ENCODE results near the gene ARFGAP1.

DNA sequence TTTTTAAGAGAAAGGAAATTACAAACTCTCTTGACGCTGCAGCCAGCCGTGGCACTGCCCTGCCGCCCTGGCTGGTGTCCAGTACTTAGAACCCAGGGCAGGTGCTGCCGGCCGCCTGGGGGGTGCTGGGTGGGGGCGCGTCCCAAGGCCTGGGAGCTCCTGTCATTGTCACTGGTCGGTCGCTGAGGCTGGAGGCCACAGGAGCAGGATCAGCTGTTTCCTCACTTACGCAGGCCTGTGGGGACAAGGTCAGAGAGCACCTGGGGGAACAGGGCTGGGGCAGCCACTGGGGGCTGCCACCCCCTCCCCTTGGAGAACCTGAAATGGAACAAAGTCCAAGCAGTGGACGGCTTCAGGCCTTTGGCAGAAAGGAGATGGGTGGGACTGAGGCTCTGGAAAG lies 31.3 kb upstream of the ARFGAP1 start:
- TF ChIP-seq, protein P1, sequence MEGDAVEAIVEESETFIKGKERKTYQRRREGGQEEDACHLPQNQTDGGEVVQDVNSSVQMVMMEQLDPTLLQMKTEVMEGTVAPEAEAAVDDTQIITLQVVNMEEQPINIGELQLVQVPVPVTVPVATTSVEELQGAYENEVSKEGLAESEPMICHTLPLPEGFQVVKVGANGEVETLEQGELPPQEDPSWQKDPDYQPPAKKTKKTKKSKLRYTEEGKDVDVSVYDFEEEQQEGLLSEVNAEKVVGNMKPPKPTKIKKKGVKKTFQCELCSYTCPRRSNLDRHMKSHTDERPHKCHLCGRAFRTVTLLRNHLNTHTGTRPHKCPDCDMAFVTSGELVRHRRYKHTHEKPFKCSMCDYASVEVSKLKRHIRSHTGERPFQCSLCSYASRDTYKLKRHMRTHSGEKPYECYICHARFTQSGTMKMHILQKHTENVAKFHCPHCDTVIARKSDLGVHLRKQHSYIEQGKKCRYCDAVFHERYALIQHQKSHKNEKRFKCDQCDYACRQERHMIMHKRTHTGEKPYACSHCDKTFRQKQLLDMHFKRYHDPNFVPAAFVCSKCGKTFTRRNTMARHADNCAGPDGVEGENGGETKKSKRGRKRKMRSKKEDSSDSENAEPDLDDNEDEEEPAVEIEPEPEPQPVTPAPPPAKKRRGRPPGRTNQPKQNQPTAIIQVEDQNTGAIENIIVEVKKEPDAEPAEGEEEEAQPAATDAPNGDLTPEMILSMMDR (IDR thresholded peaks at IDR 0.05), result no peak
- TF ChIP-seq POLR2A (IDR thresholded peaks at IDR 0.05), result no peak

All from uterus (tissue), 2 donors.